OCI-LY1 (cell line): ENCODE measurements around the gene TMED10.

ENCODE experiments used
- H2AFZ ChIP-seq: fragments of 200-600 bp; sonication (generic), shearing (Covaris generic); 2 replicates; pipeline ENCODE4 v1.6.0; 2014; ENCODE audit warnings: antibody characterized with exemption, mild to moderate bottlenecking, low read length
- H3F3A ChIP-seq: fragments of 200-600 bp; sonication (generic), shearing (Covaris generic); 2 replicates; pipeline ENCODE4 v1.6.0; 2014; ENCODE audit warnings: mild to moderate bottlenecking, antibody characterized with exemption, low read length, moderate library complexity; ENCODE audit not compliant: insufficient read depth
- H3K27ac ChIP-seq: fragments of 200-600 bp; sonication (generic); 2 replicates; pipeline ENCODE4 v1.5.1; 2014; ENCODE audit warnings: low read length, mixed run types, mild to moderate bottlenecking, low read depth; ENCODE audit not compliant: poor library complexity, severe bottlenecking
- H3K27me3 ChIP-seq: fragments of 200-600 bp; sonication (generic); 2 replicates; pipeline ENCODE4 v1.6.0; 2014; ENCODE audit warnings: antibody characterized with exemption, mild to moderate bottlenecking, low read length, moderate library complexity; ENCODE audit not compliant: insufficient read depth
- H3K36me3 ChIP-seq: fragments of 200-600 bp; sonication (generic); 2 replicates; pipeline ENCODE4 v1.6.1; 2014; ENCODE audit warnings: mild to moderate bottlenecking, antibody characterized with exemption, low read length, moderate library complexity, mixed read lengths; ENCODE audit not compliant: insufficient read depth
- H3K4me1 ChIP-seq: fragments of 200-600 bp; sonication (generic); 2 replicates; pipeline ENCODE4 v1.5.1; 2014; ENCODE audit warnings: mild to moderate bottlenecking, low read length, moderate library complexity; ENCODE audit not compliant: insufficient read depth, severe bottlenecking
- H3K4me2 ChIP-seq: fragments of 200-600 bp; sonication (generic), shearing (Covaris generic); 2 replicates; pipeline ENCODE4 v1.6.1; 2014; ENCODE audit warnings: low read length
- H3K4me3 ChIP-seq: fragments of 200-600 bp; sonication (generic); 2 replicates; pipeline ENCODE4 v1.5.1; 2014; ENCODE audit warnings: low read length, low read depth, mild to moderate bottlenecking, mixed read lengths; ENCODE audit not compliant: poor library complexity, severe bottlenecking
- H3K79me2 ChIP-seq: fragments of 200-600 bp; shearing (Covaris generic); 2 replicates; pipeline ENCODE4 v1.6.1; 2016; ENCODE audit warnings: mixed run types, low read length, mixed read lengths; ENCODE audit not compliant: insufficient read depth
- H3K9ac ChIP-seq: fragments of 200-600 bp; sonication (generic), shearing (Covaris generic); 2 replicates; pipeline ENCODE4 v1.6.1; 2014; ENCODE audit warnings: mild to moderate bottlenecking, low read length, mixed read lengths
- H3K9me2 ChIP-seq: fragments of 200-600 bp; sonication (generic), shearing (Covaris generic); 2 replicates; pipeline ENCODE4 v1.6.1; 2014; ENCODE audit warnings: low read depth, mild to moderate bottlenecking, low read length, mixed read lengths
- H3K9me3 ChIP-seq: fragments of 200-600 bp; shearing (Covaris generic); 2 replicates; pipeline ENCODE4 v1.6.1; 2014; ENCODE audit warnings: low read length, mixed read lengths
- H4K20me1 ChIP-seq: fragments of 200-600 bp; sonication (generic), shearing (Covaris generic); 2 replicates; pipeline ENCODE4 v1.6.0; 2016; ENCODE audit warnings: mild to moderate bottlenecking, low read length; ENCODE audit not compliant: insufficient read depth
- CTCF ChIP-seq: fragments of 200-600 bp; sonication (generic), shearing (Covaris generic); IDR thresholded peaks from 2 replicates; pipeline ENCODE4 v1.5.1; 2017; ENCODE audit warnings: mild to moderate bottlenecking, antibody characterized with exemption, low read length, moderate library complexity, mixed read lengths
- EZH2 ChIP-seq: fragments of 200-600 bp; sonication (generic), shearing (Covaris generic); IDR thresholded peaks from 2 replicates; pipeline ENCODE4 v1.8.0; 2017; ENCODE audit warnings: borderline replicate concordance, mixed run types, mild to moderate bottlenecking, antibody characterized with exemption, low read length, moderate library complexity, mixed read lengths

The TMED10 gene

GRCh38 chr14:75142494-75142893, 33.9 kb downstream of the TMED10 start:
- Histone ChIP-seq H3K79me2 (0 out of 2 replicates have a peak, but pooled peaks cover 6% of the 10 kb centered on the region), H3K9ac (no peak overlapping the region), H3K4me2 (no peak overlapping the region), H3K9me2 (no peaks in the 10 kb centered on the region), H3K9me3 (no peaks in the 10 kb centered on the region), H2AFZ (no peak overlapping the region), H3K4me1 (peaks cover 14% of the 10 kb centered on the region), H3K4me3 (no peak overlapping the region), H3K27me3 (no peaks in the 10 kb centered on the region), H3F3A (no peaks in the 10 kb centered on the region), H3K36me3 (peaks cover 34% of the 10 kb centered on the region), H4K20me1 (no peaks in the 10 kb centered on the region), H3K27ac (no peak overlapping the region)
- TF ChIP-seq EZH2, result no peak
- TF ChIP-seq CTCF, result no peak

- Histone ChIP-seq H3K9ac (no peak overlapping the region), H3K4me2 (no peak overlapping the region), H3K4me3 (no peak overlapping the region), H3K27ac (no peak overlapping the region), H3K36me3 (peaks cover 29% of the 10 kb centered on the region), H2AFZ (no peak overlapping the region), H3K4me1 (peaks cover 14% of the 10 kb centered on the region), H3K79me2 (0 out of 2 replicates have a peak, but pooled peaks cover 6% of the 10 kb centered on the region), H3F3A (no peaks in the 10 kb centered on the region), H3K9me2 (no peaks in the 10 kb centered on the region), H3K9me3 (no peaks in the 10 kb centered on the region), H3K27me3 (no peaks in the 10 kb centered on the region), H4K20me1 (no peaks in the 10 kb centered on the region)
- TF ChIP-seq CTCF, result peak; percentile 53
- no peak for TF ChIP-seq EZH2
Measured at GRCh38 chr14:75141967-75142366, 34.4 kb downstream of the TMED10 start.

GRCh38 chr14:75141062-75141461, 35.4 kb downstream of the TMED10 start:
- H3K36me3 ChIP-seq, result peaks cover 20% of the 10 kb centered on the region
- no peak overlapping the region for H3K4me2 ChIP-seq

More at GRCh38 chr14:75141062-75141461, 35.4 kb downstream of the TMED10 start:
- no peaks in the 10 kb centered on the region for H4K20me1 ChIP-seq
- no peak overlapping the region for H3K27ac ChIP-seq
- 0 out of 2 replicates have a peak, but pooled peaks cover 6% of the 10 kb centered on the region for H3K79me2 ChIP-seq
- no peak overlapping the region for H3K9ac ChIP-seq
- H3F3A ChIP-seq, result no peaks in the 10 kb centered on the region
- H3K27me3 ChIP-seq, result no peaks in the 10 kb centered on the region
- H3K9me3 ChIP-seq, result no peaks in the 10 kb centered on the region
- TF ChIP-seq EZH2, result no peak
- TF ChIP-seq CTCF, result no peak
- H2AFZ ChIP-seq, result no peak overlapping the region
- H3K9me2 ChIP-seq, result no peaks in the 10 kb centered on the region
- H3K4me3 ChIP-seq, result no peak overlapping the region
- peaks cover 14% of the 10 kb centered on the region for H3K4me1 ChIP-seq
